Neural progenitor cell (in vitro differentiated cells): ENCODE measurements around the gene PTPRN2.

Source experiments
- EZH2 ChIP-seq: fragments of 200-600 bp; sonication (generic); IDR thresholded peaks from 2 replicates; pipeline ENCODE4 v1.6.1; 2017; ENCODE audit warnings: antibody characterized with exemption, mild to moderate bottlenecking, moderate library complexity
- EZH2phosphoT487 ChIP-seq: fragments of 200-600 bp; sonication (generic); IDR thresholded peaks from 2 replicates; pipeline ENCODE4 v1.6.1; 2017; ENCODE audit warnings: antibody characterized with exemption
- TF ChIP-seq, protein P1 (sequence below): fragments of 200-600 bp; sonication (generic); IDR thresholded peaks from 2 replicates; pipeline ENCODE4 v1.5.1; 2017; ENCODE audit warnings: antibody characterized with exemption, mild to moderate bottlenecking

DNA sequence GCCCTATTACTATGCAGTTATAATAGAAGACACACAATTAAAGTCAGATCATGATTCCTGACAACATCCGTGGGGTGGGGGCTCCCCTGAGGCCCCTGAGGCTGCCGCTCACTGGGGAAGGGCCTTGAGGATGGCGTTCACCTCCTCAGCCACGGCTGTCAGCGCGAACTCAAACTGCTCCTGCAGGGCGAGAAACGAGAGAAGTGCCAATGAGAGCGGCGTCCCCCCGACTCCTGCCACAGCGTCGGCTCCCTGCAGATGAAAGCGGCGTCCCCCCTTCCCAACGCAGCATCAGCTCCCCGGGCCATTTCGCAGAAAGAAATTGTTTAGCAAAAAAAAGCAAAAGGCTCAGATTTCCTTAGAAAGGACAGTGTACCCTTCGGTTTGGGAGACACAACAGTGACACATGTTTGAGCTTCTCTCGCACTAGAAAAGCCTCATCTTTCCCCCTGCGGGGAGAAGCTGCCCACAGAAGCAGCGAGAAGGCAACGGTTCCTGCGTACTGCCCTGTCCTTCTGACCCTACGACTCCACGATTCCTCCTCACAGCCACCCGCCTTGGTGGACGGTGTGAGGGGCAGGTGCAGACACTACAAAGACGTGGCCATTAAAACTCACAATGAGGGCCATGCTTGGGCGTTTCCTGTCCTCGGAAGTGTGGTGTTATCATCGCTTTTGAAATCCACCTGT is 1046.9 kb downstream of the PTPRN2 start:
- TF ChIP-seq, protein P1, sequence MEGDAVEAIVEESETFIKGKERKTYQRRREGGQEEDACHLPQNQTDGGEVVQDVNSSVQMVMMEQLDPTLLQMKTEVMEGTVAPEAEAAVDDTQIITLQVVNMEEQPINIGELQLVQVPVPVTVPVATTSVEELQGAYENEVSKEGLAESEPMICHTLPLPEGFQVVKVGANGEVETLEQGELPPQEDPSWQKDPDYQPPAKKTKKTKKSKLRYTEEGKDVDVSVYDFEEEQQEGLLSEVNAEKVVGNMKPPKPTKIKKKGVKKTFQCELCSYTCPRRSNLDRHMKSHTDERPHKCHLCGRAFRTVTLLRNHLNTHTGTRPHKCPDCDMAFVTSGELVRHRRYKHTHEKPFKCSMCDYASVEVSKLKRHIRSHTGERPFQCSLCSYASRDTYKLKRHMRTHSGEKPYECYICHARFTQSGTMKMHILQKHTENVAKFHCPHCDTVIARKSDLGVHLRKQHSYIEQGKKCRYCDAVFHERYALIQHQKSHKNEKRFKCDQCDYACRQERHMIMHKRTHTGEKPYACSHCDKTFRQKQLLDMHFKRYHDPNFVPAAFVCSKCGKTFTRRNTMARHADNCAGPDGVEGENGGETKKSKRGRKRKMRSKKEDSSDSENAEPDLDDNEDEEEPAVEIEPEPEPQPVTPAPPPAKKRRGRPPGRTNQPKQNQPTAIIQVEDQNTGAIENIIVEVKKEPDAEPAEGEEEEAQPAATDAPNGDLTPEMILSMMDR = no peak
- TF ChIP-seq EZH2 (no peak), EZH2phosphoT487 (no peak)
